Fibroblast of pulmonary artery (primary cell): Measurements from ENCODE around the gene GMDS.
A peak's percentile ranks its signal among the peaks of the same experiment; 100 is the strongest.

Experiments used
- DNase-seq: peaks from one replicate; pipeline ENCODE4 v3.0.0-alpha.2; 2010; ENCODE audit warnings: low read depth
- H3K4me3 ChIP-seq: replicated peaks from 2 replicates; pipeline ENCODE4 v1.5.1; 2011; ENCODE audit warnings: low read depth, mild to moderate bottlenecking, control low read depth, low read length, moderate library complexity
- CTCF ChIP-seq: IDR thresholded peaks from 2 replicates; pipeline ENCODE4 v1.5.1; 2011; ENCODE audit warnings: mild to moderate bottlenecking, control low read depth, low read length, inconsistent platforms; ENCODE audit errors: missing control alignments

GMDS gene

GRCh38 chr6:1703091-1703855, 542.1 kb downstream of the GMDS start:
- DNase-seq: no peak
- no peak overlapping the region for H3K4me3 ChIP-seq
- no peak for TF ChIP-seq CTCF

GRCh38 chr6:1702580-1703051, 542.8 kb downstream of the GMDS start:
- TF ChIP-seq CTCF: no peak
- H3K4me3 ChIP-seq: no peak overlapping the region
- DNase-seq: no peak

- DNase-seq: peak; percentile 91
- no peak overlapping the region for H3K4me3 ChIP-seq
Measured at GRCh38 chr6:1701668-1702353, 543.6 kb downstream of the GMDS start.

GRCh38 chr6:1700278-1700967, 545.0 kb downstream of the GMDS start:
- no peak for TF ChIP-seq CTCF
- H3K4me3 ChIP-seq: no peak overlapping the region
- DNase-seq: no peak

More at GRCh38 chr6:1701668-1702353, 543.6 kb downstream of the GMDS start:
- no peak for TF ChIP-seq CTCF

- TF ChIP-seq CTCF: no peak
- H3K4me3 ChIP-seq: no peak overlapping the region
- DNase-seq: no peak
Measured at GRCh38 chr6:1698527-1698926, 546.9 kb downstream of the GMDS start.

GRCh38 chr6:1697688-1698351, 547.6 kb downstream of the GMDS start:
- DNase-seq: no peak
- no peak for TF ChIP-seq CTCF
- H3K4me3 ChIP-seq: no peak overlapping the region
